Subcutaneous adipose tissue (tissue), 4 donors: ENCODE measurements around the gene SMCO2. TPM values are rescaled to one million over a fixed set of nuclear protein-coding genes. Genes with fewer than 3 reads are reported as not detected.

Experiments
- CTCF ChIP-seq: fragments of 450-650 bp; IDR thresholded peaks from one replicate; pipeline ENCODE4 v1.5.1; 2016; ENCODE audit warnings: low read depth, mild to moderate bottlenecking, control low read depth, antibody characterized with exemption, moderate library complexity
- total RNA-seq, 4 donors: library from RNA; depleted of rRNA; stranded (reverse); fragments of >200 nt; gene quantifications; one replicate each; pipeline ENCODE4 v1.1.0, GENCODE V29; 2016

SMCO2 gene
- total RNA-seq, 4 donors from 2014 or later = 0.34 TPM; not detected in 3

DNA sequence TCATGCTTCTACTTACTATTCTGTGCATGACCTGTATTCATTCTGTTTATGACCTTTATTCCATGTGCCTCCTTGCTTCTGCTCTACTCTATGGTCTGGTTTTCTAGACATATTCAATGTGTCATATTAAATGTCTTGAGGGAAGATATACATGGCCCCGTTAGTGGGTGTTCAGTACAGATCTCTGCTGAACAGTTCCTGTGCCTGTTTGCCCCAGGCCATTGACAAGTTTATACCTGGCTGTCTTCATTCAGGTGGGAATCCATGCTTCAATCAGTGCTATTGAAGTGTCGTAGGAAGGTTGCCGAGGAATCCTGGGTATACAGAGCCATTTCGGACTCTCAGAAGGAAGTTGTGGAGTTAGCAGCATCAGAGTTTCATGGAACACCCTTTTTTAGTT is 70.1 kb downstream of the SMCO2 start:
- no peak for TF ChIP-seq CTCF

DNA sequence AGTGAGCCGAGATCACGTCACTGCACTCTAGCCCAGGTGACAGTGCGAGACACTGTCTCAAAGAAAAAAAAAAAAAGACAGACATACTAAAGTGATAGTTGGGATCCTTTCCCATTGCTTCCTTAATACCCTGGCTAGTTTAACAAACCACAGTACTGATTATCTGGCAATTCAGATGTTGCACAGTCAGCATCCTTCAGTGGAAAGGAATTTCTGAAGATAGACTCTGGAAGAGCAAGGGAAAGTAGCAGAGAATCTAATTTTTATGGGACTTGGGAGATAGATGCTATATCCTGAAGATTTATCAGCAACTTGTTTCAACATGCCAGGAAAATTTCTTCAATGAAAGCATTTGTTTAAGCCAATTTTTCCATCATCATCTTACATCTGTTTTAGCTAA is 71.0 kb downstream of the SMCO2 start:
- TF ChIP-seq CTCF = no peak

GRCh38 chr12:27517961-27518665 is 71.6 kb downstream of the SMCO2 start:
- no peak for TF ChIP-seq CTCF

GRCh38 chr12:27521066-27521465 is 74.5 kb downstream of the SMCO2 start:
- TF ChIP-seq CTCF = no peak

DNA sequence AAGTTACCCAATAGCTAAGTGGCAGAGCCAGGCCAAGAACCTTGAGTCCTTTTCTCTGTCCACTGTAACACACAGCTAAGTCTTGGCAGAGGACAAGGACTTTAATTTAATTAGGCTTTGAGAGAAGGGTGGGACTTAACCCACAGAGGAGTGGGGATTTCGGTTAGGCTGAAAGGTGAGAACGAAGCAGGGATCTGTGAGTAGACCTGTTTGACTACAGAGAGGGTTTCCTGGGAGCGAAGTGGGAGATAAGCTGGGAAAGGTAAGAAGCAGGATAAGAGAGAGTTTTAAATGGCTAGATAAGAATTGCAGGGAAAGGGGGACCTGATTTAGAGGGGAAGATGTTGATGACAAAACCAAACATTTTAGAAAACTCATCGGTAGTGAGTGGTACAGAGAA is 75.4 kb downstream of the SMCO2 start:
- TF ChIP-seq CTCF = no peak

DNA sequence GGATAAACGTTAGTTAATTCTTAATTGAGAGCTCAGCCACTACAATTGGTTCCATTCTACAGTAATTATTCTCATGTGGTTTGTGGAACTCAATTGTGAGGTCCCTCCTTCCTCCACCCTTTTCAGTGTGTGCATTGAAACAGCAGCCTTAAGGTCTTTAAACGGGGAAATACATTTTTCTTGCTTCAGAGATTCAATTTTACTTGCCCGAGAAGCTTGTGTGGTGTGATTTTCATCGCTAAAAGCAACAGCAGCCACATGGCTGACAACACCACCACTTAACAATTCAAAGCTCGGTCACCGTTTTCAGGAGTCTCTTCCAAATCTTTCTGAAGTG is 76.7 kb downstream of the SMCO2 start:
- no peak for TF ChIP-seq CTCF

DNA sequence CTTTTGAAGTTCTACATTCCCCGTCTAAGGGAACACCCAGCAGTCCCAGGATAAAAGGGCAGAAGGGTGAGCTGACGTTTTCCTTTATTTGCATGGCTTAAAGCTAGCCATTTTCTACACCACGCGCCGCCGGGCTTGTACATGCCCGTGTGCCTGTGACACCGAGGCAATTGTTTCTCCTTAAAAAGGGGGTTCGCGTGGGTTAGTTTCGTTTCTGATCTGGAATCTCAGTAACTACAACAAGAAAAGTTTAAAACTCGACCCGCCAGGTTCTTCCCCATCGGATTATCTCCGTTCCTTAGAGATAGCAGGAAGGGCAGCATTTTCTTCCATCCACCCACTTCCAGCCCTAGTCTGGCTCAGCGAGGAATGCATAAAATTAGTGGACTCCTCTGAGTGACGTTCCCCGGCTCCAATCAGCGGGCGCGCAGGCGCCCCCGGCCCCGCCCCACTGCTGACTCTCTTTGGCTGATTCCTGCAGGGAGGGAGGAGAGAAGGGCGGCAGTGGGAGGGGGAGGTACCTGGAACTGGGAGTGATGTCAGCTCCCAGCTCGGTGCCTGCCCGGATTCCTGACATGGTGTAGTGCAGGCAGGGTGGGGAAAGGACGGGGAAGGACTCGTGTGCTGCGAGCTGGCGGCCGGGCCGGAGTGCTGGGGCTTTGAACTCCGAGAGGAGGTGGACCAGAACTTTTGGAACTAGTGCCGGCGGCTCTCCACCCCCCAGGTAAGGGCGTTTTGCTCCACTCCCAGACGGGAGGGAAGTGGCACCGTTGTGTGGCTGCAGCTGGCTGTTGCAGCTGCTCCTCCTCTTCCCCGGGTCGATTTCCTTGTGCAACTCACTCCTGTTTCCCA is 77.3 kb downstream of the SMCO2 start, which contains the start of gene PPFIBP1:
Gene PPFIBP1, plus strand, starts transcription at position 565 of the 852 bp plus-strand sequence. CDS start 109,191 bp downstream, outside the sequence.
- no peak for TF ChIP-seq CTCF
